Tongue (tissue), 2 donors: Measurements from ENCODE around the gene ANTXR1. TPM values are rescaled to one million over a fixed set of nuclear protein-coding genes. Genes with fewer than 3 reads are reported as not detected.
A peak's percentile ranks its signal among the peaks of the same experiment; 100 is the strongest.

Experiments used
- DNase-seq: peaks from one replicate; pipeline ENCODE4 v3.0.0-alpha.2; 2015
- total RNA-seq: library from RNA; depleted of rRNA; stranded (reverse); fragments of >200 nt; gene quantifications from one replicate; pipeline ENCODE4 v1.2.3, GENCODE V29; 2014

The ANTXR1 gene
- total RNA-seq, 1 donor from 2014 or later, result 104 TPM

GRCh38 chr2:69034122-69034521 lies 21.1 kb downstream of the ANTXR1 start:
- no peak for DNase-seq

- no peak for DNase-seq
These were observed 21.9 kb downstream of the ANTXR1 start for GRCh38 chr2:69034845-69035244.

- DNase-seq, result no peak
These were observed 23.9 kb downstream of the ANTXR1 start for GRCh38 chr2:69036926-69037325.

GRCh38 chr2:69041214-69041613 lies 28.2 kb downstream of the ANTXR1 start:
- no peak for DNase-seq

GRCh38 chr2:69043736-69044400 lies 30.9 kb downstream of the ANTXR1 start:
- no peak for DNase-seq

- DNase-seq, result no peak
These were observed 33.3 kb downstream of the ANTXR1 start for GRCh38 chr2:69046221-69046662.

- no peak for DNase-seq
These were observed 34.7 kb downstream of the ANTXR1 start for GRCh38 chr2:69047625-69048145.

- no peak for DNase-seq
These were observed 37.8 kb downstream of the ANTXR1 start for GRCh38 chr2:69050802-69051201.

GRCh38 chr2:69053416-69053965 lies 40.5 kb downstream of the ANTXR1 start:
- no peak for DNase-seq

- DNase-seq, result no peak
These were observed 41.5 kb downstream of the ANTXR1 start for GRCh38 chr2:69054431-69054830.

GRCh38 chr2:69055688-69056470 lies 42.9 kb downstream of the ANTXR1 start:
- no peak for DNase-seq

- no peak for DNase-seq
These were observed 44.7 kb downstream of the ANTXR1 start for GRCh38 chr2:69057660-69058059.

- peak; percentile 41 for DNase-seq
These were observed 46.8 kb downstream of the ANTXR1 start for GRCh38 chr2:69059731-69060290.

- no peak for DNase-seq
These were observed 48.0 kb downstream of the ANTXR1 start for GRCh38 chr2:69060938-69061501.

- no peak for DNase-seq
These were observed 48.5 kb downstream of the ANTXR1 start for GRCh38 chr2:69061525-69061924.

- no peak for DNase-seq
These were observed 49.5 kb downstream of the ANTXR1 start for GRCh38 chr2:69062307-69062962.

GRCh38 chr2:69065735-69066336 lies 52.9 kb downstream of the ANTXR1 start:
- peak; percentile 31 for DNase-seq

- DNase-seq, result no peak
These were observed 54.1 kb downstream of the ANTXR1 start for GRCh38 chr2:69067026-69067630.

GRCh38 chr2:69067866-69068265 lies 54.9 kb downstream of the ANTXR1 start:
- no peak for DNase-seq

- no peak for DNase-seq
These were observed 58.0 kb downstream of the ANTXR1 start for GRCh38 chr2:69070969-69071368.

GRCh38 chr2:69073928-69074570 lies 61.1 kb downstream of the ANTXR1 start:
- DNase-seq, result no peak
